Peyer's patch (tissue), 4 donors: Measurements from ENCODE around the gene LRBA.

Source experiments
- POLR2A ChIP-seq, 2 donors: fragments of 450-650 bp; IDR thresholded peaks; one replicate each; pipeline ENCODE4 v1.5.1; 2017; ENCODE audit warnings: antibody characterized with exemption in 2 of 2, mild to moderate bottlenecking in 2 of 2, moderate library complexity in 2 of 2
- TF ChIP-seq, protein P1 (sequence below), 6 experiments: fragments of 450-650 bp in 4 of 6; fragments of 200-600 bp in 2 of 6; sonication (generic) in 1 of 6; IDR thresholded peaks; one replicate each; pipeline ENCODE4 v1.5.1; 2017 to 2019; ENCODE audit warnings: antibody characterized with exemption in 6 of 6, mild to moderate bottlenecking in 3 of 6, moderate library complexity in 1 of 6

DNA sequence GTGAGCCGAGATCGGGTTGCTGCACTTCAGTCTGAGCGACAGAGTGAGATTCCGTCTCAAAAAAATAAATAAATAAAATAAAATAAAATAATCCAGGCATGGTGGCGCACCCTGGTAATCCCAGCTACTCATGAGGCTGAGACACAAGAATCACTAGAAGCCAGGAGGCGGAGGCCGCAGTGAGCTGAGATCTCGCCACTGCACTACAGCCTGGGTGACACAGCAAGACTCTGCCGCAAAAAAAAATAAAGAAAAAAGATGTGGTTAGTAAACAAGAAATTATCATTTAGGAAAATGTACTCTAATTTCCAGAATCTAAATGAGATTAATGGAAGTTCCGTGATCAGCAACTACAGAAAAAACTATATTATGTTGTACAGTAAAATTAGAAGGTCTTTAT is 14.5 kb upstream of the LRBA start:
- TF ChIP-seq, protein P1, sequence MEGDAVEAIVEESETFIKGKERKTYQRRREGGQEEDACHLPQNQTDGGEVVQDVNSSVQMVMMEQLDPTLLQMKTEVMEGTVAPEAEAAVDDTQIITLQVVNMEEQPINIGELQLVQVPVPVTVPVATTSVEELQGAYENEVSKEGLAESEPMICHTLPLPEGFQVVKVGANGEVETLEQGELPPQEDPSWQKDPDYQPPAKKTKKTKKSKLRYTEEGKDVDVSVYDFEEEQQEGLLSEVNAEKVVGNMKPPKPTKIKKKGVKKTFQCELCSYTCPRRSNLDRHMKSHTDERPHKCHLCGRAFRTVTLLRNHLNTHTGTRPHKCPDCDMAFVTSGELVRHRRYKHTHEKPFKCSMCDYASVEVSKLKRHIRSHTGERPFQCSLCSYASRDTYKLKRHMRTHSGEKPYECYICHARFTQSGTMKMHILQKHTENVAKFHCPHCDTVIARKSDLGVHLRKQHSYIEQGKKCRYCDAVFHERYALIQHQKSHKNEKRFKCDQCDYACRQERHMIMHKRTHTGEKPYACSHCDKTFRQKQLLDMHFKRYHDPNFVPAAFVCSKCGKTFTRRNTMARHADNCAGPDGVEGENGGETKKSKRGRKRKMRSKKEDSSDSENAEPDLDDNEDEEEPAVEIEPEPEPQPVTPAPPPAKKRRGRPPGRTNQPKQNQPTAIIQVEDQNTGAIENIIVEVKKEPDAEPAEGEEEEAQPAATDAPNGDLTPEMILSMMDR (IDR thresholded peaks at IDR 0.05), result no peak
- TF ChIP-seq POLR2A (IDR thresholded peaks at IDR 0.05), result no peak
